Lung (tissue), 12 donors: ENCODE measurements around the gene C5orf24. TPM values are rescaled to one million over a fixed set of nuclear protein-coding genes. Genes with fewer than 3 reads are reported as not detected.
"Not testable (repeated sequence)": the region's sequence is repeated elsewhere in the genome, so short reads cannot be mapped to it uniquely, and the experiment has no call there.

ENCODE experiments used
- ATAC-seq: fragments of 200-7000 bp; cut with Tn5 transposase; one replicate; pipeline ENCODE4 v1.9.1; 2020; ENCODE audit warnings: moderate number of reproducible peaks; ENCODE audit not compliant: insufficient read depth, low FRiP score
- DNase-seq, 3 donors: peaks; one replicate each; pipeline ENCODE4 v3.0.0-alpha.2; 2013 to 2017
- H3K27ac ChIP-seq, 2 donors: one replicate each; pipeline ENCODE4 v1.5.1; 2013; ENCODE audit warnings: mild to moderate bottlenecking in 2 of 2, moderate library complexity in 2 of 2, control low read depth in 1 of 2, inconsistent platforms in 1 of 2, low read depth in 1 of 2, low read length in 1 of 2
- H3K27me3 ChIP-seq, 3 donors: one replicate each; pipeline ENCODE4 v1.5.1; 2013; ENCODE audit warnings: low read length in 2 of 3; ENCODE audit not compliant: control insufficient read depth in 3 of 3, insufficient read depth in 3 of 3
- H3K36me3 ChIP-seq, 4 donors: one replicate each; pipeline ENCODE4 v1.5.1; 2013; ENCODE audit warnings: low read length in 4 of 4, mild to moderate bottlenecking in 1 of 4, moderate library complexity in 1 of 4; ENCODE audit not compliant: control insufficient read depth in 4 of 4, insufficient read depth in 4 of 4
- H3K4me1 ChIP-seq, 5 donors: one replicate each; pipeline ENCODE4 v1.5.1; 2013; ENCODE audit warnings: low read length in 5 of 5, mild to moderate bottlenecking in 2 of 5, moderate library complexity in 1 of 5; ENCODE audit not compliant: control insufficient read depth in 5 of 5, insufficient read depth in 5 of 5
- H3K4me3 ChIP-seq: one replicate; pipeline ENCODE4 v1.5.1; 2013; ENCODE audit warnings: mild to moderate bottlenecking, control low read depth, moderate library complexity
- H3K9ac ChIP-seq, 2 donors: one replicate each; pipeline ENCODE4 v1.5.1; 2013; ENCODE audit warnings: low read length in 2 of 2, control low read depth in 1 of 2; ENCODE audit not compliant: insufficient read depth in 1 of 2
- H3K9me3 ChIP-seq, 4 donors: one replicate each; pipeline ENCODE4 v1.5.1; 2013; ENCODE audit warnings: low read length in 3 of 4, mild to moderate bottlenecking in 1 of 4, moderate library complexity in 1 of 4; ENCODE audit not compliant: control insufficient read depth in 4 of 4, insufficient read depth in 3 of 4
- CTCF ChIP-seq: IDR thresholded peaks from 2 replicates; pipeline ENCODE4 v1.5.1; 2012; ENCODE audit warnings: mild to moderate bottlenecking; ENCODE audit errors: control extremely low read depth, extremely low read depth
- WGBS, 2 donors: extraction: QIAGEN DNeasy Blood & Tissue Kit; methylation state at CpG; one replicate each; pipeline ENCODE4 v1.1.7; 2013; 5-methylcytosine and 5-hydroxymethylcytosine counted together
- polyA plus RNA-seq, 2 donors: library from polyadenylated mRNA; stranded (reverse); fragments of 200-250 nt; gene quantifications; one replicate each; pipeline ENCODE4 v1.2.1, GENCODE V29; 2013
- total RNA-seq, 2 donors: library from RNA; depleted of rRNA in 1 of 2; stranded (reverse); fragments of >200 nt in 1 of 2; gene quantifications; one replicate each; pipeline ENCODE4 v1.2.1, GENCODE V29; 2014 to 2021
- donor health status: control.
- donor health status: control.
- donor health status: Bipolar disorder and iron deficiency.
- donor health status: healthy.
- donor health status: DM: yes; HTN: yes; CAD: no.

Gene C5orf24
- total and polyA plus RNA-seq, 4 donors = 19.6 to 68.8 (median 29.7) TPM

- Histone ChIP-seq H3K27ac (no peak overlapping the region), H3K4me1 (peaks cover 0 to 6% (median 0%) of the 10 kb centered on the region in 5 donors), H3K27me3 (no peaks in the 10 kb centered on the region), H3K9me3 (no peaks in the 10 kb centered on the region), H3K4me3 (no peak overlapping the region), H3K9ac (no peak overlapping the region), H3K36me3 (peaks cover 0 to 2% (median 1%) of the 10 kb centered on the region in 4 donors)
- ATAC-seq (no peak), DNase-seq (no peak)
- TF ChIP-seq CTCF = no peak
These were observed 31.4 kb downstream of the C5orf24 start for GRCh38 chr5:134877159-134877558.

GRCh38 chr5:134878403-134878802 is 32.6 kb downstream of the C5orf24 start:
- DNase-seq (no peak), ATAC-seq (no peak)
- Histone ChIP-seq H3K9ac (no peak overlapping the region), H3K4me1 (peaks cover 0 to 6% (median 0%) of the 10 kb centered on the region in 5 donors), H3K9me3 (no peaks in the 10 kb centered on the region), H3K27ac (no peak overlapping the region), H3K4me3 (no peak overlapping the region), H3K27me3 (no peaks in the 10 kb centered on the region), H3K36me3 (peaks cover 0 to 2% (median 1%) of the 10 kb centered on the region in 4 donors)
- WGBS, 2 donors = 82 to 92% methylated on average over 3 of the region's 3 CpGs
- TF ChIP-seq CTCF = no peak

GRCh38 chr5:134879456-134879855 is 33.7 kb downstream of the C5orf24 start:
- H3K9ac ChIP-seq = no peak overlapping the region
- H3K36me3 ChIP-seq = peaks cover 0 to 2% (median 1%) of the 10 kb centered on the region in 4 donors
- no peaks in the 10 kb centered on the region for H3K9me3 ChIP-seq
- no peak overlapping the region for H3K4me3 ChIP-seq
- peaks cover 0 to 4% (median 0%) of the 10 kb centered on the region in 5 donors for H3K4me1 ChIP-seq
- TF ChIP-seq CTCF = no peak
- DNase-seq (no peak), ATAC-seq (no peak)
- 81 to 84% methylated on average over 3 of the region's 3 CpGs for WGBS, 2 donors
- no peaks in the 10 kb centered on the region for H3K27me3 ChIP-seq
- no peak overlapping the region for H3K27ac ChIP-seq

DNA sequence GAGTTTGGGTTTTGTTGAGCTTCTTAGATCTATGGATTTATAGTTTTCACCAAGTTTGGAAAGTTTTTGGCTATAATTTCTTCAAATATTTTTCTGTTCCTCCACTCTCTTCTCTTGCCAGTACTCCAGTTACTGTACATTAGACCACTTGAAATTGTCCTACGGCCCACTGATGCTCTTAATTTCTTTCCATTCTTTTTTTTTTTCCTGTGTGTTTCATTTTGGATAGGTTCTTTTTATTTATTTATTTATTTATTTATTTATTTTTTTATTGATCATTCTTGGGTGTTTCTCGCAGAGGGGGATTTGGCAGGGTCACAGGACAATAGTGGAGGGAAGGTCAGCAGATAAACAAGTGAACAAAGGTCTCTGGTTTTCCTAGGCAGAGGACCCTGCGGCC is 35.2 kb downstream of the C5orf24 start:
- not testable (repeated sequence) for DNase-seq, H3K9ac ChIP-seq, H3K9me3 ChIP-seq, H3K36me3 ChIP-seq, H3K4me3 ChIP-seq, H3K27ac ChIP-seq, ATAC-seq, H3K4me1 ChIP-seq, H3K27me3 ChIP-seq
- WGBS, 2 donors = 72 to 100% methylated on average over 1 of the region's 3 CpGs

DNA sequence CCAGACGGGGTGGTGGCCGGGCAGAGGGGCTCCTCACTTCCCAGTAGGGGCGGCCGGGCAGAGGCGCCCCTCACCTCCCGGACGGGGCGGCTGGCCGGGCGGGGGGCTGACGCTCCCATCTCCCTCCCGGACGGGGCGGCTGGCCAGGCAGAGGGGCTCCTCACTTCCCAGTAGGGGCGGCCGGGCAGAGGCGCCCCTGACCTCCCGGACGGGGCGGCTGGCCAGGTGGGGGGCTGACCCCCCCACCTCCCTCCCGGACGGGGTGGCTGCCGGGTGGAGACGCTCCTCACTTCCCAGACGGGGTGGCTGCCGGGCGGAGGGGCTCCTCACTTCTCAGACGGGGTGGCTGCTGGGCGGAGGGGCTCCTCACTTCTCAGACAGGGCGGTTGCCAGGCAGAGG is 35.9 kb downstream of the C5orf24 start:
- WGBS, 2 donors = 91 to 95% methylated on average over 12 to 28 of the region's 30 CpGs
- not testable (repeated sequence) for DNase-seq

More for the DNA sequence above, 35.9 kb downstream of the C5orf24 start:
- not testable (repeated sequence) for H3K9me3 ChIP-seq, H3K4me3 ChIP-seq, ATAC-seq, H3K27ac ChIP-seq, H3K9ac ChIP-seq, H3K4me1 ChIP-seq, H3K27me3 ChIP-seq, H3K36me3 ChIP-seq
